ENCODE results near the gene CADM4.

Gene CADM4

DNA sequence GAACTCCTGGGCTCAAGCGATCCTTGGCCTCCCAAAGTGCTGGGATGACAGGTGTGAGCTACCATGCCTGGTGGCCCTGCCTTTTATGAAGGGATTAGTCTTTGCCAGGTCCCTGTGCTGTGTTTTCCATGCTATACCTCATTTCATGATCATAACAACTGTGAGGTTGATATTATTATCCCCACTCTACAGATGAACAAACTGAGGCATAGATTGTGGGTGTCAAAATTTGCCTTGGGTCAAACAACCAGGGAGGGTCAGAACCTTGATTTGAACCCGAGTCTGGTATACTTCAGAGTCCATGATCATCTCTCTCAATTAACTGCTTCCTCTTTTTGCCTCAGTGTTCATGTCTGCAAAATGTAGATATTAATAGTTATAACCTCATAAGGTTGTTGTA lies 57.2 kb downstream of the CADM4 start:
- DNase-seq (ENCODE audit: low spot score), result no peak

DNA sequence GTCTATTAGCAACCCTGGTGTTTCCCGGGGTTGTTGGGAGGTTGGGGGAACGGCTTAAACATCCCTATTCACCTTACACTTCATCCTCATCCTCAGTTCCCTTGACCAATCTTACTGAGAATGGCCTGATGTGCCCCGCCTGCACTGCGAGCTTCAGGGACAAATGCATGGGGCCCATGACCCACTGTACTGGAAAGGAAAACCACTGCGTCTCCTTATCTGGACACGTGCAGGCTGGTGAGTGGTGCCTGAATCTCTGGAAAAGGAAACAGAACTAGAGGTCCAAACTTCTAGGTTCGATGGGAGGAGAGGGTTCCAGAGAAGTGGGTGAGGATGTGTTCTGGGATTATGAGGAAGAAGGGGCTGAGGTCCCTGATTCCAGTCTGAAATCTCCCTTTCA lies 58.2 kb downstream of the CADM4 start:
- no peak for DNase-seq (ENCODE audit: low spot score)

DNA sequence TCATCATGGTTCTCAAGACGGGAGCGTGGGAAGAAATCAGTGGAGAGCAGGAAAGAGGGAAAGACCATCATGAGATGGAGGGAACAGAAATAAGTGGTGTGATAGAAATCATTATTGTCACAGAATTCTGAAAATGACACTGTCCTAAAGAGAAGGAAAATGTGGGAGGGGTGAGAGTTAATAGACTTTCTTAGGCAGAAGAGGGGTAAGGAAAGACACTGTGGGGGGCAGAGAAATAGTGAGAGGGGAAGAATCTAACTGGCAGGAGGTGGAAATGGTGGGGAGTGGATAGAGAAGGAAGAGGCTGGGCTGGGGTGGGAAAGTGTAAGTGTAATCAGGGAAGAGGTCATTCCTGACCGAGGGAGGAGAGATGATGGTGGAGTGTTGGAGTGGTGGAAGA lies 60.9 kb downstream of the CADM4 start:
- DNase-seq (ENCODE audit: low spot score), result no peak

DNA sequence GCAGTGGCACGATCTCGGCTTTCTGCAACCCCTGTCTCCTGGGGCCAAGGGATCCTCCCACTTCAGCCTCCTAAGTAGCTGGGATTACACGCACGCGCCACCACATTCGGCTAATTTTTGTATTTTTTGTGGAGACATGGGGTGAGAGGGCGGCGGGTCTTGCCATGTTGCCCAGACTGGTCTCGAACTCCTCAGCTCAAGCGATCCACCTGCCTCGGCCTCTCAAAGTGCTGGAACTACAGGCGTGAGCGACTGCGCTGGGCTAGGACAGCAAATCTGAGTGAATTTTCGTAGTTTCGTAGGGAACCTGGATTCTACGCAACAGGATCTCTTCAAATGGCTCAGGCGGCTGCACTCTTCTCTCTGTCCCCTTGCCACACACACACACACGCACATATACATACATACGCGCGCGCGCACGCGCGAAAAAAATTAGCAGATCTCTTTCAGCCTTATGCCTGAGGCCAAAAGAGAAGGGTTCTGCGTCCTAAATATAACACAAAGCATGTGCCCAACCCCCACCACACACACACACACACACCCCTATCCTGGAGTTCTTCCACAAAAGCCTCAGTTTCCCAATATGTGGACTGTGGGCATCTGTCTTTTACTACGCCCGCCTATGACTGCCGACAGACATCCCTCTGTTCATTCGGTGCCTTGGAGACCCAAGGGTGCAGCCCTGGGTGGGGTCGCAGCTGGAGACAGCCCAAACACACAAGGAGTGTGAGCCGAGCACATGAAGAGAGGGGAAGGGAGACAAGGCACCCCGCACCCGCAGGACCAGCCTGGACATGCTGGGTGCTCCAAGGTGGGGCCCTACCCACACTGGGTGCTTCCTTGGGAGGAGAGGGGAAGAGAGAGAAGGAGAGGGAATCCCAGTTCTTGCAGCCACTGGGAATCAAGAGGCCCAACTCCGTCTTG lies 63.4 kb downstream of the CADM4 start:
- DNase-seq (ENCODE audit: low spot score), result no peak

GRCh38 chr19:43575156-43575950 lies 64.3 kb downstream of the CADM4 start, which contains the start of the genes PINLYP and XRCC1:
Gene PINLYP, plus strand, starts transcription at chr19:43575801. Its CDS starts 1,391 bp downstream, at chr19:43577192.
Gene XRCC1, minus strand, starts transcription at chr19:43575527. Its CDS starts 69 bp downstream, at chr19:43575458.
- peak; percentile 97 for DNase-seq (ENCODE audit: low spot score)

DNA sequence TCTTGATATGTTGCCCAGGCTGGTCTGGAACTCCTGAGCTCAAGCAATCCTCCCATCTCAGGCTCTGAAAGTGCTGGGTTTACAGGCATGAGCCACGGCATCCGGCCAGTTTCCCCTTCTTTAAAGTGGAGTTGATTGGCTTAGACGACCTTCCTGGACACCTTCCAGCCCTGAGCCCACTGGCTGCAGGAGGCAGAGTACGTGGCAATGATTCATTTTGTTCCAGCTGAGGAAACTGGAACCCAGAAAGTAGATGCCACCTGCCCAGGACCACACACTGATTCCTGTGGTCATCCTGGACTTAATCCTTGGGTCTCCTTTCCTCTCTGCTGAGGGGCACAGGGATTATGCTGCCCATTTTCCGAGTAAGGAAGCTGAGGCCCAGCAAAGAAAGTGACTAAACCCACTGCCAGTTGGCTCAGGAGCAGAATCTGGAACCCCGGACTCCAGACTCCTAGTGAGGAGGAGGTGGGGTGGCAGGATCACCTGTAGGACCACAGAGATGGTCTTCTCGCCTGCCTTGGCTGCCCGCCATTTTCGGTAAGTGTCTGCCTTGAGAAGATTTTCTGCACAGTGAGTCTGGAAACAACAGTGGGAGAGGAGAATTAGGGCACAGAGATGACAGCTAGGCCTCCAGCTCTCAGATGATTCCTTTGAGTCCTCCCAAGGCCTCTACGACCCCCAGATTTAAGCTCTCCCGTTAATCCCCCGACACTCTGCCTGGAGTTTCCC lies 65.1 kb downstream of the CADM4 start:
- no peak for DNase-seq (ENCODE audit: low spot score)

Data from CD4-positive, alpha-beta T cell treated with Interleukin-2 at 100 ng/mL for 4 hours (primary cell).